Measurements from ENCODE around the gene ZNF366. TPM values are rescaled to one million over a fixed set of nuclear protein-coding genes. Genes with fewer than 3 reads are reported as not detected.

Gene ZNF366
- total and polyA plus RNA-seq, 2 donors from 2014 or later: 0.22 to 8.1 TPM

- Histone ChIP-seq H3K4me1 (ENCODE audit: control insufficient read depth in 2 of 3, insufficient read depth in 2 of 3, low read depth in 1 of 3, low read length in 3 of 3) (peaks cover 0 to 10% (median 7%) of the 10 kb centered on the region in 3 donors), H3K36me3 (ENCODE audit: control insufficient read depth in 2 of 3, insufficient read depth in 3 of 3, low read length in 3 of 3) (no peaks in the 10 kb centered on the region), H3K27me3 (ENCODE audit: control insufficient read depth, insufficient read depth, low read length) (no peaks in the 10 kb centered on the region), H3K4me3 (ENCODE audit: low read length in 3 of 3) (no peak overlapping the region), H3K9me3 (ENCODE audit: control insufficient read depth in 2 of 3, insufficient read depth in 1 of 3, low read length in 3 of 3) (no peaks in the 10 kb centered on the region), H3K27ac (ENCODE audit: low read depth in 2 of 2, low read length in 2 of 2) (no peak overlapping the region), H3K9ac (ENCODE audit: low read length in 3 of 3) (no peak overlapping the region)
- no peak for TF ChIP-seq CTCF (IDR thresholded peaks at IDR 0.05; ENCODE audit: borderline replicate concordance, extremely low read depth, insufficient read depth)
- intact Hi-C loops (cut with DNase I): no loop called here
- FAIRE-seq (no peak), DNase-seq (no peak)
These were observed 43.7 kb downstream of the ZNF366 start for GRCh38 chr5:72463449-72464052.

- DNase-seq (no peak), FAIRE-seq (no peak)
- Histone ChIP-seq H3K4me3 (ENCODE audit: low read length in 3 of 3) (no peak overlapping the region), H3K9ac (ENCODE audit: low read length in 3 of 3) (no peak overlapping the region), H3K36me3 (ENCODE audit: control insufficient read depth in 2 of 3, insufficient read depth in 3 of 3, low read length in 3 of 3) (no peaks in the 10 kb centered on the region), H3K9me3 (ENCODE audit: control insufficient read depth in 2 of 3, insufficient read depth in 1 of 3, low read length in 3 of 3) (no peaks in the 10 kb centered on the region), H3K27me3 (ENCODE audit: control insufficient read depth, insufficient read depth, low read length) (no peaks in the 10 kb centered on the region), H3K4me1 (ENCODE audit: control insufficient read depth in 2 of 3, insufficient read depth in 2 of 3, low read depth in 1 of 3, low read length in 3 of 3) (peaks cover 0 to 10% (median 7%) of the 10 kb centered on the region in 3 donors), H3K27ac (ENCODE audit: low read depth in 2 of 2, low read length in 2 of 2) (no peak overlapping the region)
- no peak for TF ChIP-seq CTCF (IDR thresholded peaks at IDR 0.05; ENCODE audit: borderline replicate concordance, extremely low read depth, insufficient read depth)
- intact Hi-C loops (cut with DNase I): no loop called here
These were observed 46.8 kb downstream of the ZNF366 start for GRCh38 chr5:72460413-72460812.

DNA sequence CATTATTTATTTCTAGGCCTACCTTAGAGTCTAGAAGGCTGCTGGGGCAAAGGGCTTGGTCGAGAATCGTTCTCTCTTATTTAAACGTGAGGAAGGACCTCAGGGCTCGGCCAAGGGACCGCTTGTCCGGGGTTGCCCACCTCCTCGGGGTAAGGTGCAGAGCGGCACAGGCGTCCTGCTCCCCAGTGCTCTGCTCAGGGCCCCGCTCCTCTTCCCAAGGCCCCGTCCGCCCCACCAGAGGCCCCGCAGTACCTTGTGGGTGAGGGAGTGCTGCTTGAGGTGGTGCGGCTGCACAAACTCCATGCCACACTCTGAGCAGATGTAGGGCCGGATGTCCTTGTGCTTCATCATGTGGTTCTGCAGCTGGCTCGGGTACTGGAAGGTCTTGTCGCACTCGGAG, 47.3 kb downstream of the ZNF366 start:
- TF ChIP-seq CTCF (IDR thresholded peaks at IDR 0.05; ENCODE audit: borderline replicate concordance, extremely low read depth, insufficient read depth): no peak
- peaks cover 0 to 10% (median 7%) of the 10 kb centered on the region in 3 donors for H3K4me1 ChIP-seq (ENCODE audit: control insufficient read depth in 2 of 3, insufficient read depth in 2 of 3, low read depth in 1 of 3, low read length in 3 of 3)
- H3K27ac ChIP-seq (ENCODE audit: low read depth in 2 of 2, low read length in 2 of 2): peak overlapping the region in 1 of 2 donors; percentile 63
- DNase-seq: peak in 1 of 5 donors; percentile 70
- no peaks in the 10 kb centered on the region for H3K36me3 ChIP-seq (ENCODE audit: control insufficient read depth in 2 of 3, insufficient read depth in 3 of 3, low read length in 3 of 3)
- H3K27me3 ChIP-seq (ENCODE audit: control insufficient read depth, insufficient read depth, low read length): no peaks in the 10 kb centered on the region
- H3K4me3 ChIP-seq (ENCODE audit: low read length in 3 of 3): no peak overlapping the region
- no peaks in the 10 kb centered on the region for H3K9me3 ChIP-seq (ENCODE audit: control insufficient read depth in 2 of 3, insufficient read depth in 1 of 3, low read length in 3 of 3)
- intact Hi-C loops (cut with DNase I): no loop called here
- FAIRE-seq: no peak
- H3K9ac ChIP-seq (ENCODE audit: low read length in 3 of 3): no peak overlapping the region

All from kidney (tissue), 14 donors.